Islet of Langerhans (tissue), 1 donor: ENCODE measurements around the gene ZC3H12C.

ENCODE experiments used
- FAIRE-seq: peaks from one replicate; lab custom pipeline; 2011; peaks lifted over from hg19 to GRCh38; lab: Jason Lieb, UNC

ZC3H12C gene

GRCh38 chr11:110098645-110099044 lies 5.5 kb downstream of the ZC3H12C start:
- FAIRE-seq: peak; percentile 45

DNA sequence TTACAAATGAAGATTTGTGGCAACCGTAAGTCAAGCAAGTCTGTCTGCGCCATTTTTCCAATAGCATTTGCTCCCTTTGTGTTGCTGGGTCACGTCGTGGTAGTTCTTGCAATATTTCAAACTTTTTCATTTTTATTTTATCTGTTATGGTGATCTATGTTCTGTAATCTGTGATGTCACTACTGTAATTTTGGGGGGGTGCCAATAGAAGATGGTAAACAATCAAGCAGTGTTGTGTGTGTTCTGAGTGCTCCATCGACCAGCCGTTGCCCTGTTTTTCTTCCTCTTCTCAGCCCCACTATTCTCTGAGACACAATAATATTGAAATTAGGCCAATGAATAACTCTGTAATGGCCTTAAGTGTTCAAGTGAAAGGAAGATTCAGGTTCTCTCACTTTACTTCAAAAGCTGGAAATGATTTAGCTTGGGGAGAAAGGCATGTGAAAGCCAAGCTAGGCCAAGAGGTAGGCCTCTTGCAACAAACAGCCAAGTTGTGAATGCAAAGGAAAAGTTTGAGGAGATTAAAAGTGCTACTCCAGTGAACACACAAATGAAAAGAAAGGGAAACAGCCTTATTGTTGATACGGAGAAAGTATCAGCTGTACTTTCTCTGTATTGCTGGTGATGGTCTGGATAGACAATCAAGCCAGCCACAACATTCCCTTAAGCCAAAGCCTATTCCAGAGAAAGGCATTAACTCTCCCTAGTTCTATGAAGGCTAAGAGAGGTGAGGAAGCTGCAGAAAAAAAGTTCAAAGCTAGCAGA lies 7.5 kb downstream of the ZC3H12C start:
- no peak for FAIRE-seq

DNA sequence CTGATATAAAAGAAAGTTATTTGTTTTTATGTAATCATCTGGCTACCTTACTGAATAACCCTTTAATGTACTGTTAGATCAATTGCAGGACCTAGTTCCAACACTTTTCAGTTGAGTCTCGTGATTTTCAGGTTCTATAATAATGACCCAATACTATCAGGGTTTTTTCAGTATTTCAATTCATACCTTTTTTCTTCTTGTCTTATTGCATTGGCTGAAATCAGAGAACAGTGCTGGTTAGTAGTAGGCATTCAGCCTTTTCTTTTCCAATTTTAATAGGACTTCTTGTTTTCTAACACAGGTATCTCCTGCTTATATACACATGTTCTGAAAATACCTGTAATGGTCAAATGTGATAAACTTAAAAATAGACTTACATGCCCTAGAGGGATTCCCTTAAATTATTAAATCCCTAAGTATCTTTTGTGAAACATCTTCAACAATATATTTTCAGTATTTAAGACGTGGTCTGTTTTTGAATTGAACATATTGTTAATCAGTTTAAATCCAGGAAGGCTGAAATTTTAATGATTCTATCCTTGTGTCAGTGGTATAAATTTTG lies 13.6 kb downstream of the ZC3H12C start:
- FAIRE-seq: no peak

DNA sequence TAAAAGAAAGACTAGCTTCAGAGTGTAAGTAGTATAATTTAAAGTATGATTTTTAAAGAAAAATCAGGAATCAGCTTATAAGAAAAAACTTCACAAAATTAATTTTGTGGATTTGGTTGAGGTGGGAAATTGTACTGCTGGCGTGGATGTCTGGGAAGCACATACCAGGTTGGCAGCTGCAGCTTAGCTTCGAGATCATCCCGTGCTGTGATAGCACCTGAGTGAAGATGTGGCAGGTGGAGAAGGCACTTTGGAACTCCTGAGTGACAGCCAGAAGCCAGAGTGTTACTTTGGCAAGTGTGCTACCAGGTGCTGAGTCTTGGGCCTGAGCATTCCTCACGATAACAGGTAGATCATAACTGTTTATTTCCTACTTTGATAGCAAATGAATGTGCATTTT lies 17.7 kb downstream of the ZC3H12C start:
- FAIRE-seq: no peak

- FAIRE-seq: no peak
Measured at GRCh38 chr11:110112457-110112856, 19.3 kb downstream of the ZC3H12C start.

DNA sequence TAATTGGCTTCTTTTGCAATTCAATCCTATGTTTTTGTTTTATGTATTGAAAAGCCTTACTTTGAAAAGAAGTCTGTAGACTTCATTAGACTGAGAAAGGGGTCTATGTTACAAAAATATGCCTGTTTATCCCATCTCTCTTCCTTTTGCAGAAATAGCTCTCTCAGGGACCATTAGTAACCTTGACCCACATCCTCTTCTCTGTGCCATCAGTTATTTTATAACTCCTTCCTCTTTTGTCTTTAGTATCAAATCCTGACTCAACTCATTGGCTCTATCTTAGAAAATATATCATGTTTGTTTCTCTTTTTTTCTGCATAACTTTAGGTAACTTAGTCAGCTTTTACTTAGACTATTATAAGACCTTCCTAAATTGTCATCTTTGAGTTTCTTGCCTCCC lies 20.3 kb downstream of the ZC3H12C start:
- FAIRE-seq: no peak

GRCh38 chr11:110113973-110114372 lies 20.8 kb downstream of the ZC3H12C start:
- FAIRE-seq: no peak

GRCh38 chr11:110119317-110119716 lies 26.1 kb downstream of the ZC3H12C start:
- FAIRE-seq: no peak

DNA sequence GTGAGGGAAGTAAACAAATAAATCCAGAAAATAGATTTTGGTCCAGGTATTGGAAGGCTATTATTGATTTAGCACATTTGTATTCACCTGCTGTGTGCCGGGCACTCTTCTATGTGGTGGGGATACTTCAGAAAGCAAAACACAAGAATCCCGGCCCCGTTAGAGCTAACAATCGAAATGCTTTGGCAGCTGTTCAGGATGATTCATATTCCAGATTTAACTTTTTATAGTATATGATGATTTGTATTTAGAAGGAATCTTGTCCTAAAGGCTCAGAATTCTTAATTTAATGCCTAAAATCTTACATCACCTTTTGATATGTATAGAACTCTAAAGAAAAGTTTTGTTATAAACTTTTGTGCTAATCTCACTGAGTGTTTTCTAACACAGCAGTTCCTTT lies 28.0 kb downstream of the ZC3H12C start:
- FAIRE-seq: no peak

DNA sequence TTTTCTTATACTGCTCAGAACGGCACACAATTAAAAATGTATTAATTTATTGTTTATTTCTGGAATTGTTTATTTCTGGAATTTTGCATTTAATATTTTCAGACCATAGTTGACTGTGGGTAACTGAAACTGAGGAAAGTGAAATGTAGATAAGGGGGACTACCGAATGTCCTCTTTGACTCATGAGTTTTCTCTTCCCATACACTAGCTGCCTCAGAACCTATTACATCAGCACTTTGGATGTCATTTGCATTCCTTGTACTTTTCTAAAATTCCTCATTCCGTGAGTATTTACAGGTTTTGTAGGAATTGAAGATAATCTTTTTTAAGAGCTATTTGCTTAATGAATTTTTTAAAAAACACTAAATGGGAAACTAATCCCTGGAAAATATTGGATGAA lies 29.8 kb downstream of the ZC3H12C start:
- FAIRE-seq: no peak

GRCh38 chr11:110124605-110125004 lies 31.4 kb downstream of the ZC3H12C start:
- FAIRE-seq: no peak

DNA sequence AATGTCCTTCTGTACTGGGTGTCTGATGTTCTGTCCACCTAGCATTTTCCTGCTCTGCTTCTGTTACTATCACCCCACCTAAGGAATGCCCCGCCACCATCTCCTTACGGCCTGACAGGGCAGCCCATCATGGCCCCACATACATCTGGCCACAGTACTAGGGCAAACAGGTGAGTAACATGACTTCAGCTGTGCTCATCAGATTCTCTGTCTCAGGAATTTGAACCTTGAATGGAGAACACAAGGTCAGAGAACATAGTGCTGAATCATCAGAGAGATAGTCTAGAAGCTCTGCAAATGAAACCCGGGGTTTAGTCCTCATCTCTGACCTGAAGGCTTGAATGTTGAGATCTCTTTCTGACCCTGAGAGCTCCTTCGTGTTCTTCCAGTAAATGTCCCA lies 32.4 kb downstream of the ZC3H12C start:
- no peak for FAIRE-seq

- no peak for FAIRE-seq
Measured at GRCh38 chr11:110126936-110127335, 33.7 kb downstream of the ZC3H12C start.

GRCh38 chr11:110128161-110128560 lies 35.0 kb downstream of the ZC3H12C start:
- FAIRE-seq: no peak

DNA sequence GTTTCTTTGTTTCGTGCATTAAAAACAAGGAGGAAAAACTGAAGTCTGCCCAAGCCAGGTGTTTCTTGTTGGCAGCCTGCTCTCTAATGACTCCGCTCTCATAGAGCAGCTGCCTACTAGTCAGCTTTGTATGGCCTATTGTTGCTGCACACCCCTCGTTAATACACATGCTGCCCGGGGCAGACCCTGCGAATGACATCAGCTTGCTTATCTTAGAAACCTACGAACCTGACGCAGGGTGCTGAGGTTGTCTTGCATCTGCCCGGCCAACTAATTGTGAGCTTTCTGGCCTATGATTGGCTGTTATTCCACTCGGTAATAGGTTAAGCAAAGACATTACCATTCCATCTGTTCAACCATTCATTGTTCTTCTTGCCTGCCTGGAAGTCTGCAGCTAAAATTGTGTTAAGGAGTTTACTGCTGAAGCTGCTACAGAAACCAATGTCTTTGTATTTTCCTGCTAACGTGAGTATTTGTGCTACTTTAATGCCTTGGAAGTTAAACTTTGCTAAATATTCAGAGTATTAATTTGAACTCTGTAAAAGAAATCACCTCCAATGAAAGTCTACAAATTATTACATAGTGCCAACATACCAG lies 37.5 kb downstream of the ZC3H12C start:
- peak; percentile 43 for FAIRE-seq

DNA sequence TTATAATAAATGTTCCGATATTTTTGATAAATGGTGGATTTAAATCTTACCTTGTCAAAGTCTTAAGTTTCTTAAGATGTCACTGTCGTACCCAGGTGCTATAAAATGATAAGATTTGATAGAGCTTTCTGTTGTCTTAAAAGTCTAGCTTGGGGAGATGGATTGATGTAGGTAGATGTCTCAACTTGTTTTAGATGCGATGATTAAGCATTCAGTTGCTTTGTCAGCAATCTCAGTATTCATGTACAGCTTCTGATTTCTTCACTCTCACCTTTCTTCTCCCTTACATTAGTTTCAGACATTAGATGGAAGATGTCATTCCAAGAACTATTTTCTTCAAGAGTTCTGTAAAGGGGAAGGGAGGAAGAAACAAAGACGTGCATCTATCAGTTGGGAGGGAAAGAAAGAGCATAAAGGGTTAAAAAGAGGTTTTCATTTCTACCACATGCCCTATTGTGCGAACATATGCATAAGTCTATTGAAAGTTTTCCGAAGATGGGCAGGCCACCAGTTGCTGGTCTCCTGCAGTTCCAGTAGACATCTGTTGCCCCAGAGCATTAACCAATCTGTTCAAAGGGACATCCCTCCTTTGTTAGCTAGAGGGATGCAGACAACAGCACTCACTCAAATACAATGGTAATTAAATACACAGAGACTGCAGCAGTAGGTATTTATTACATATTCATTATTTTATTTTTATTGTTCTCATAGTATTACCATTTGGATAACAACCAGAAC lies 38.4 kb downstream of the ZC3H12C start:
- peak; percentile 47 for FAIRE-seq

GRCh38 chr11:110133160-110133559 lies 40.0 kb downstream of the ZC3H12C start:
- peak; percentile 66 for FAIRE-seq

GRCh38 chr11:110134110-110134509 lies 40.9 kb downstream of the ZC3H12C start:
- no peak for FAIRE-seq

GRCh38 chr11:110141812-110142211 lies 48.6 kb downstream of the ZC3H12C start:
- peak; percentile 33 for FAIRE-seq

DNA sequence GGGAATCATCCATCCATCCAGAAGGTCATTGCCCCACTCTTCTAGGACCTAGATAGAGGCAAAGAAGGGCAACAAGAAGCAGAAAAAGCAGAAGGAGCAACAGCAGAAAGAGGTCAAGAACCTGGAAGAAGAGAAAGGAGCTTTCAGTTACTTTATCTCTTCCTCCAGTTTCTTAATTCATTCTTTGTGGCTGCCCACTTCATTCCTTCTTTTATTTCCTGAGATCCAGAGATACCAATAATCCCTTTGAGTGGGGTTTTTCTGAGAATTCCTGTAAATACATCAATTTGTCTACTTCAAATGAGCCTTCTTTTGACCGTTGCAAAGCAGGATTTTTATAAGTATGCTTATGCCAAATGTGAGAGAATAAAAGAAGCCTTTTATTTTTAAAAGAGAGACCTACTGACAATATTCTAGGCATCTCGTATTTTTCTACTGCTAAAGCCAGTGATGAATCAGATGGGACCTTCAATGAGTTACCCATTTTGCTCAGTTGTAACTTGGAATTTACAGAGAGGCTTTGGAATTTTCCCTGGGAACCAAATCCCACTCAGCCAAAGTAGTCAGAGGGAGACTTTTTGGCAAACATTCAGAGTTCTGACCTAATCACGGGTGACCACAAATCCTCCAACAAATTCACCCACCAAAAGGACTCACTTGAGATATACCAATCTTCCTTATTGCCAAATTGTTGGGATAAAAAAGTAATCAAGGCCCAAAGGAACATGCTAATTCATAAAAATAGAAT lies 54.9 kb downstream of the ZC3H12C start:
- FAIRE-seq: no peak

- FAIRE-seq: no peak
Measured at GRCh38 chr11:110148775-110149744, 55.9 kb downstream of the ZC3H12C start.
